Chondrocyte (in vitro differentiated cells): ENCODE measurements around the gene GRIA3. TPM values are rescaled to one million over a fixed set of nuclear protein-coding genes. Genes with fewer than 3 reads are reported as not detected.

ENCODE experiments used
- DNase-seq: peaks from one replicate; pipeline ENCODE4 v3.0.0; 2021; ENCODE audit warnings: mixed read lengths, low spot score
- H3K27ac Mint-ChIP-seq: one replicate; pipeline ENCODE4 v1.8.0; 2021; ENCODE audit warnings: mild to moderate bottlenecking, moderate library complexity, mixed read lengths; ENCODE audit not compliant: unreplicated experiment
- H3K27me3 Mint-ChIP-seq: 2 replicates; pipeline ENCODE4 v1.8.0; 2021; ENCODE audit warnings: low read depth, mixed read lengths
- H3K36me3 Mint-ChIP-seq: 2 replicates; pipeline ENCODE4 v1.8.0; 2021; ENCODE audit warnings: low read depth, mixed read lengths
- H3K4me1 Mint-ChIP-seq: 2 replicates; pipeline ENCODE4 v1.8.0; 2021; ENCODE audit warnings: low read depth, mild to moderate bottlenecking, mixed read lengths
- H3K4me3 Mint-ChIP-seq: one replicate; pipeline ENCODE4 v1.8.0; 2021; ENCODE audit warnings: mild to moderate bottlenecking, moderate library complexity, mixed read lengths; ENCODE audit not compliant: unreplicated experiment
- H3K9me3 Mint-ChIP-seq: 2 replicates; pipeline ENCODE4 v1.8.0; 2021; ENCODE audit warnings: low read depth, mixed read lengths
- CTCF ChIP-seq: fragments of 200-600 bp; sonication (generic); IDR thresholded peaks from 2 replicates; pipeline ENCODE4 v1.5.0; 2021; ENCODE audit warnings: antibody characterized with exemption, mild to moderate bottlenecking, moderate library complexity
- long read RNA-seq: library from polyadenylated mRNA; stranded (forward); transcript quantifications from one replicate; pipeline ENCODE4 v2.0.0, GENCODE V29; 2021
- total RNA-seq: library from RNA; stranded (reverse); gene quantifications from 3 replicates; pipeline ENCODE4 v1.2.1, GENCODE V29; 2021

The GRIA3 gene
- total RNA-seq, result 1.6 TPM in 1 of 3 replicates, not detected in the others
- long read RNA-seq, result 0 reads

- Mint-ChIP-seq H3K4me1 (no peaks in the 10 kb centered on the region), H3K36me3 (no peaks in the 10 kb centered on the region), H3K4me3 (no peak within 1 kb of the TSS), H3K27ac (no peak within 1 kb of the TSS), H3K9me3 (peaks cover 8% of the 10 kb centered on the region), H3K27me3 (peaks cover 30% of the 10 kb centered on the region)
- no peak for DNase-seq
- no peak for TF ChIP-seq CTCF
Observed at GRCh38 chrX:123184219-123184865, at the start of gene GRIA3. TSS of gene GRIA3 (plus strand) at chrX:123184278. CDS start at chrX:123184536, 258 bp downstream.

GRCh38 chrX:123138473-123138872 lies 45.6 kb upstream of the GRIA3 start:
- Mint-ChIP-seq H3K4me1 (no peaks in the 10 kb centered on the region), H3K4me3 (no peak overlapping the region), H3K27me3 (no peaks in the 10 kb centered on the region), H3K36me3 (no peaks in the 10 kb centered on the region), H3K27ac (no peak overlapping the region), H3K9me3 (peaks cover 19% of the 10 kb centered on the region)
- TF ChIP-seq CTCF, result no peak
- no peak for DNase-seq

GRCh38 chrX:123140454-123140853 lies 43.6 kb upstream of the GRIA3 start:
- Mint-ChIP-seq H3K36me3 (no peaks in the 10 kb centered on the region), H3K27ac (no peak overlapping the region), H3K4me3 (no peak overlapping the region), H3K27me3 (no peaks in the 10 kb centered on the region), H3K4me1 (no peaks in the 10 kb centered on the region), H3K9me3 (peaks cover 4% of the 10 kb centered on the region)
- no peak for DNase-seq
- TF ChIP-seq CTCF, result no peak

GRCh38 chrX:123140904-123141303 lies 43.2 kb upstream of the GRIA3 start:
- H3K27ac Mint-ChIP-seq, result no peak overlapping the region

GRCh38 chrX:123153846-123154335 lies 30.2 kb upstream of the GRIA3 start:
- no peak for TF ChIP-seq CTCF
- H3K4me1 Mint-ChIP-seq, result no peaks in the 10 kb centered on the region
- no peak overlapping the region for H3K27ac Mint-ChIP-seq
- no peak overlapping the region for H3K4me3 Mint-ChIP-seq
- no peaks in the 10 kb centered on the region for H3K27me3 Mint-ChIP-seq
- peaks cover 9% of the 10 kb centered on the region for H3K9me3 Mint-ChIP-seq
- H3K36me3 Mint-ChIP-seq, result no peaks in the 10 kb centered on the region
- DNase-seq, result no peak

More at GRCh38 chrX:123140904-123141303, 43.2 kb upstream of the GRIA3 start:
- TF ChIP-seq CTCF, result no peak
- Mint-ChIP-seq H3K36me3 (no peaks in the 10 kb centered on the region), H3K4me1 (no peaks in the 10 kb centered on the region), H3K9me3 (peaks cover 4% of the 10 kb centered on the region), H3K27me3 (no peaks in the 10 kb centered on the region), H3K4me3 (no peak overlapping the region)
- DNase-seq, result no peak
